GM19328 (cell line): ENCODE results near the gene SLC39A1.

ENCODE experiments used
- ATAC-seq: cut with Tn5 transposase; IDR thresholded peaks from one replicate; pipeline ENCODE4 v1.9.1; 2021; ENCODE audit warnings: mild to moderate bottlenecking, moderate library complexity; ENCODE audit not compliant: unreplicated experiment

Gene SLC39A1

GRCh38 chr1:153977250-153978240, 14.2 kb upstream of the SLC39A1 start, which contains the start of gene JTB:
TSS of gene JTB (minus strand) at chr1:153977674. CDS start at chr1:153977252, 422 bp downstream.
- peak; percentile 66 for ATAC-seq

DNA sequence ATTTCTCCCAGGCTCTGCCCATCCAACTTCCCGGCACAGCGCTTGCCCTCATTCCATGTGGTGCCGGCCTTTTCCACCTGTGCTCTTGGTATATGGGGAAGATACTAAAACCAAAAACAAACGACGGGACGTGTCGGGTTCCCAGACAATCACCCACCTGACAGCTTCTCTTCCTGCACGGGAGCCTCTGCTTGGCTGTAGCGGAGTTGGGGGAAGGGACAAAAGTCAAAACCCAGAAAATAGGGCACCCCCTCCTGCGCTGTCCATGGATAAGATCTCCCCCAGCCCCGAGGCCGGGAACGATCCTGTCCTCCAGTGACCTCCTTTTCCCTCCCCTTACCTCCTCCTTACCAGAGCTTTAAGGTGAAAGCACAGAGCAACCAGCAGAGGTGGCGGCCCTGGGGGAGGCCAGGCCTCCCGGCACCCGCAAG, 13.5 kb upstream of the SLC39A1 start:
- ATAC-seq = no peak

DNA sequence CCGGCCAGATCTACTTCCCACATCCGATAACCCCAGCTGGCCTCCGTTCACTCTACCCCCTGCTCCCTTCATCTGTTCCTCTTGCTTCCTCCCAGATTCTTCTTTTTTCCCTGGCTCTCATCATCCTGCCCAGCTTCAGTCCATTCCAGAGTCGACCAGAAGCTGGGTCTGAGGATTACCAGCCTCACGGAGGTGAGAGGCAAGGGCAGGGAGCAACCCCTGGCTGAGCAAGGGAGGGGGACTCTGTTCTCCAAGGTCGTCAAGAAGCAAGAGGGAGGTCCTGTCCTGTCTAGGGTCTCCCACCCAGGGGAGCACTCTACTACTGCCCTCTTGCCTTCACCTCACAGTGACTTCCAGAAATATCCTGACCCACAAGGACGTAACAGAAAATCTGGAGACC, 10.2 kb upstream of the SLC39A1 start:
- no peak for ATAC-seq

DNA sequence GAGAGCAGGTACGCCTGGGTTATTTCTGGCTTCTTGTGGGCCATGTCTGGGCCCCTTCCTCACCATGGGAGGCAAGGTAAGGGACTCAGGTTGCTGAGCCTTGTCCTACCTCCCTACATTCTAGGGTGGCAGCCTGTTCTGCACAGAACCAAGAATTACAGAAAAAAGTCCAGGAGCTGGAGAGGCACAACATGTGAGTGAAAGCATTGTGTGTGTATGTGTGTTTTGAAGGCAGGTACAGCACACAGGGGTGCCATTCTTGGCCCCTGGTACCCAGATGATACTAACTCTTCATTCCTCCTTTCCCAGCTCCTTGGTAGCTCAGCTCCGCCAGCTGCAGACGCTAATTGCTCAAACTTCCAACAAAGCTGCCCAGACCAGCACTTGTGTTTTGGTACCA, 9.7 kb upstream of the SLC39A1 start:
- no peak for ATAC-seq

DNA sequence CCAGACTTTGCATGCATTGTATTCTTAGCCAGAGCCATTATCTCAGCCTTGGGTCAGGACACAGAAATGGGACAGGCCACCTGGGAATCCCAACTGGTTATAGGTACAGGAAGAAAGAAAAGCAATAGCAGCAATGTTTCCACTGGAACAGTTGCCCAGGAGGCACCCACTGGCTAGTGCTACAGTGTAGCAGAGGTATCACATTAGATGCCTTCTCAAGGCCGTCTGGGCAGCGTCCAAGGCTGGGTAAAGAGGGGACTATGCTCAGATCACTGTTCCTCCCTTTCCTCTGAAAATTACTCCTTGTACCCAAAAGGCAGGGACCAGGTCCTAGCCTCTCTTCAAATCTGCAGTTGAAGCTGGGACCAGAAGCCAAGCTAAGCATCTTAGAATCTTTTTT, 7.0 kb upstream of the SLC39A1 start:
- ATAC-seq = no peak

- no peak for ATAC-seq
These were observed 5.6 kb upstream of the SLC39A1 start for GRCh38 chr1:153968972-153969371.

DNA sequence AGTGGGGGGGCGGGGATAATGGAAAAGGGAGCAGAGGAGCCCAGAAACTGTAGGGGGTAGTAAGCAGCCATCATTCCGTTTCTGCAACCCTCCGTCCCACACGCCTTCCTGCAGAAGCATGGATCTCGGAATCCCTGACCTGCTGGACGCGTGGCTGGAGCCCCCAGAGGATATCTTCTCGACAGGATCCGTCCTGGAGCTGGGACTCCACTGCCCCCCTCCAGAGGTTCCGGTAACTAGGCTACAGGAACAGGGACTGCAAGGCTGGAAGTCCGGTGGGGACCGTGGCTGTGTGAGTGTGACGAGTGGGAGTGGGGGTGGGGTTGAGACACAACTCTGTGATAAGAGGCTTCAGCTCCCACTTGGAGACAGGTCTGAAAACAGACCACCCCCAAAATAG, 5.1 kb upstream of the SLC39A1 start:
- ATAC-seq = no peak

GRCh38 chr1:153968000-153968363, 4.6 kb upstream of the SLC39A1 start:
- ATAC-seq = no peak

- peak; percentile 52 for ATAC-seq
These were observed 4.0 kb upstream of the SLC39A1 start, which contains the start of gene CREB3L4 for GRCh38 chr1:153967107-153967999. TSS of gene CREB3L4 (plus strand) at chr1:153967902. CDS start at chr1:153968526, 624 bp downstream.

DNA sequence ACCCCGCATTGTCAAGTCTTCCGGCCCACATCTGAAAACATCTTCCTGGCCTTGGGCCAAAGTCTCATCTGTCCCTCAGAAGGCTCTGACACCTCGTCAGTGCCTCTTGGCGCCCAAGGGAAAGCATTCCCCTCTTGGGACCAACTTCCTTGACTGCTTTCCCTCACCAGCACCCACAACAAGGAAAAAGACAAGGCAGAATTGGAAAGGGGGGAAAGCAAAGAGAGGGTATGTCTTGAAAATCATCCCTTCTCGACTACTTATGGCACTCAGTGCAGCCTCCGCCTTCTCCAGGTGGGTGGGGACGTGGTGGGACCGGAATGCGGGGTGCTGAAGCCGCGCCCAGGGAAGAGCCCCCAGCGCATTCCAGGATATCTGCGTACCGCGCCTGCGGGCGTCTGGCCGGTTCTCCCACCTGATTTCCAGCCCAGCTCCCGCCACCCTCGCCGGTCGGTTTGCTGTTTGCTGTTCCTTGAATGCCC, 554 bp upstream of the SLC39A1 start:
- ATAC-seq = no peak

DNA sequence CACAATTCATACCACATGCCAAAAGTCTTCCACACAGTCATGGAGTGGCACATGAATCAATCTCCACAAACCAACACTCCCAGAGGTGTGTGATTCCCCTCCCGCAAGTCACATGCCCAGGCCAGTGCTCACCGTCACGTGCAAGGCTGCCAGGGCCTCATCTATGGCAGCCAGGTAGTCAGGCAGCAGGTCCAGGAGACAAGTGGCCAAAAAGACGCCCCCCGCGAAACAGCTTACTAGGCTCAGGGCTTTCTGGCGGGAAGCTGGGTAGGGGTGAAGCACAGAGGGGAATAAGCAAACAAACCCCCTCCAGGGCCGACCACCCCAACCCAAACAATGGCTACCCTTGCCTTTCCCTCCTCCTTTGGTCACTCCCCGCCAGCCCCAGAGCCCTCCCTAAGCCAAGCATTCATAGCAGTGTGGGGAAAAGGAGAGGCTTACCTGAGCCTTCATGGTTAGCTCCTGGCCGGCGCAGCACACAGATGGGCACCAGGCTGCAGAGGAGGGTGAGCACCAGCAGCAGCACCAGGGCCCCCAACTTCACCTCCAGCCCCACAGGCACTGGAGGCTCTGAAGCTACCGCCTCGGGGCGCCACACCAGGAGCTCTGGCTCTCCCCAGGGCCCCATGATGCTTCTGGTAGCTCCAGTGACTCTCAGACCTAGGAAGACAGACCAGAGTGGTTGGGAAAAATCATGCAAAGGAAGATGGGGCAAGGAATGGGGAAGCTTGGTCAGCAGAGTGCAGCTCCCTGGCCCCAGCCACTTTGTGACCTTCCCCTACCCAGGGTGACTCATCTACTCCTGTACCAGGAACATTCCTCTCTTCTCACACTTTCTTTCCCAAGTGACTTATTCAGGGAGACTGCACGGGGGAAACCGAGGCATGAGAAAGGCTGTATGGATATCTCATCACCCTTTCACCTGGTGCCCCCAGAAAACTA, 978 bp downstream of the SLC39A1 start:
- no peak for ATAC-seq

GRCh38 chr1:153961421-153961820, 1.9 kb downstream of the SLC39A1 start:
- ATAC-seq = no peak

GRCh38 chr1:153960206-153960605, 3.1 kb downstream of the SLC39A1 start:
- no peak for ATAC-seq

DNA sequence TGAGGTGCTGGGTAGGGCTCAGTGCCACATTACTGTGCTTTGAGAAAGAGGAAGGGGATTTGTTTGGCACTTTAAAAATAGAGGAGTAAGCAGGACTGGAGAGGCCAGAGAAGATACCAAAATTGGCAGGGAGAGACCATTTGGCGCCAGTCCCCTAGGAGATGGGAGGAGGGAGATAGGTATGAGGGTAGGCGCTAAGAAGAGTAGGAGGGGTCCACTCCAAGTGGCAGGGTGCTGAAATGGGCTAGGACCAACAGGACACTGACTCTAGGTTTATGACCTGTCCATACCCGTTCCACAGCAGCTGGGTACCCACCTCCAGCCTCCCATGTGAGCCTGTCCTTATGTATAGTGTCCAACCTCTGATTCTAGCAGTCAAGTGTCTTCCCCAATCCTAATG, 3.9 kb downstream of the SLC39A1 start:
- no peak for ATAC-seq

- ATAC-seq = no peak
These were observed 4.4 kb downstream of the SLC39A1 start for GRCh38 chr1:153958961-153959260.

DNA sequence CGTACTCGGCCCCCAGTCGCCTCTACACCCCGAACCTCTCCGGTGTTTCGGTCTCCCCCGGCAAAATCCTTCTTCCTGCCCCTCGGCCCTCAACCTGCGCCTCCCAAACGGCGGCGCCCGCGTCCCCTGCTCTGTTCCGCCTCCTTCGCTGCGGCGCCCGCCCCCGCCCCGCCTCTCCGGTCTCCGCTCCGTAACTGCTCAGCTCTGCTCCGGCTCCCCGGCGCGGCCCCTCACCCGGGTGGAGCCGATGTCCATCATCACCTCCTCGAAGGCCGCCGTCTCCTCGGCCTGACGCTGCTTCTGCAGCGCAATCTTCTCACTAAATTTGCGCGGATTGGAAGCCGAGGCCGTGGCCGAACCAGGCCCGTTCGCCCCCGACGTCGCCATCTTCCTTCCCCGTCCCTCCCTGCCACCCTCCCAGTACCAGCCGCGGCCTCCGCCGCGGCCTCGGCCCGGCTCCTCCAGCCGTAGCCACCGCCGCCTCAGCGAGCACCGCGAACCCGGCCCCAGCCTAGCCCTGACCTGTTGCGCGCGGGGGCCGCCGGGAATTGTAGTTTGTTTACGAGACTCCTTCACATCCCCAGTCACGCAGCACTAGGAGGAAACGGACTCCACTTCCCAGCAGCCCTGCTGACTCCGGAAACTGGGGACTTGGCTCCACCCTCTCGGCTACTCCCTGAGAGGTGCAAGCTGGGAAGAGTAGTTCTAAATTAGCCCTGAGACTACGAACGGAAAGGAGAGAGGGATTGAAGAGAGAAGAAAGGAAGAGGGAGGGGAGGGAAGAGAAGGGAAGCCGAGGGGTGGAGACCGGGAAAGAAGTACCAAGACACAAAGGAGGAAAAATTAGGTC, 5.0 kb downstream of the SLC39A1 start, which contains the start of gene CRTC2:
Gene CRTC2, minus strand, starts transcription at position 502 of the 850 bp plus-strand sequence. Its CDS starts 115 bp downstream, at position 387.
- peak; percentile 71 for ATAC-seq

DNA sequence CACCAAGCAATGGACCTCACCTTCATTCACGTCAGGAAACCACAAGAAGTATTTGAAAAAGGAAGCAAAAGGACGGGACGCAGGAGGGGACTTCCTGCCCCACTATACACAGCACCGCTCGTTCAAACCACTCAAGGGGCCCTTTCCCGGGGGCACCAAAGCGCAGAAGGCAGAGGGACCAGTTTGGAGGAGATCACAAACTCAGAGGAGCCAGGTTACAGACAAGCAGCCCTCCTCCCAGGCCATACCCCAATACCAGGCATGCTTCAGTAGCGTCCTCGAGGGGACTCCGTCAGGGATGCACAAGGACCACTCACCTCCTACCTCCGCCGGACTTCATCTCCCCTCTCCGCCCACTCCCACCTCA, 5.6 kb downstream of the SLC39A1 start:
- peak; percentile 9 for ATAC-seq

DNA sequence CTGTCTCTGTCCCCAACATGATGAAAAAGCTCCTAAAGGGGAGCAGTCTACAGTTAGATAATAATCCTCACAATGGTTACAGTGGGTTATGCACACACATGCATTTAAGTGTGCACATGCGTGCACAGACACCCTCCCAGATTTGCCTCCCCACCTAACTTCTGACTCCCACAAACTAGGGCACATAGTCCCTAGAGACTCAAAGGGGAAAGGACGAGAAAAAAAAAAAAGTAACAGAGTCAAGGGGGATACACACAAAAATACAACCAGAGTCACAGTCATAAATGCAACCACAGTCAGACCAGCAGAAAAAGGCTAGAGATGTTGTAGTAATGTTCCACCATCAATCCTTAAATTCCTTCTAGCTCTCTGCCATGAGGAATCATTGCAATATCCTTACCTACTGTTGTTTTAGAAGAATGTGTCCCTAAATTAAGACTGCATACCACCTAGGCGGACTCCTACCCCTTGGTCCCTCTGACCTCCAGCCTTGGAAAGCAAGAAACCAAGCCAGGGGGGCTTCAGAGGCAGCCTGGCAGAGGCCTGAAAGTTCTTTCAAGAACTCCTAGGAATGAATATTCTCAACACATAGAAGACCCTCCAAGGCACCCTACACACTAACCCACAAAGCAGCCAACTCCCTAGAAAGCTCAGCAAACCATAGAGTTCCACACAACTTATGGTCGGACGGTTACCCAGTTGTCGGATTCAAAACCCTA, 6.2 kb downstream of the SLC39A1 start:
- ATAC-seq = no peak

DNA sequence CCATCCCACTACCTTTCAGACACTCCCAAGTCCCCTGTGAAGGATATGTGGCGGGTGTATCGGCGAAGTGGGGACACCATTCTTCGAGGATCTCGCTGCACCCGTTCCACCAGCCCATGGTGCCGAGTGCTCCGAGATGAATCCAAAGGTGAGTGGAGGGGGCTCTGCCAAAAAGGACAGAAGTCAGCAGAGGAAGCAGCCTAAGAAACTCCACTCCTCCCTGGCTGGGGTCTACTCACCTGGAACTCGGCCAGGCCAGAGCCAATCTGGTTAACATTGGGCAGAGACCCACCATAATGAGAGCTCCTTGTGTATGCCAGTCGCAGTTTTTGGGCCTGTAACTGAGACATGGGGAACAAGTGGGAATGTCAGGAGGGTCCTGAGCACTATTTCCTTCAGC, 8.5 kb downstream of the SLC39A1 start:
- ATAC-seq = no peak
